Dermis blood vessel endothelial cell (primary cell): ENCODE measurements around the gene MMP23B. TPM values are rescaled to one million over a fixed set of nuclear protein-coding genes. Genes with fewer than 3 reads are reported as not detected.
"Not testable (repeated sequence)": the region's sequence is repeated elsewhere in the genome, so short reads cannot be mapped to it uniquely, and the experiment has no call there.

Source experiments
- DNase-seq: peaks from one replicate; pipeline ENCODE4 v3.0.0; 2010
- total RNA-seq: library from RNA; depleted of rRNA; stranded (reverse); fragments of >200 nt; gene quantifications from 2 replicates; pipeline ENCODE4 v1.2.3, GENCODE V29; 2014

Gene MMP23B
- total RNA-seq, 1 donor from 2014 or later: not detected

DNA sequence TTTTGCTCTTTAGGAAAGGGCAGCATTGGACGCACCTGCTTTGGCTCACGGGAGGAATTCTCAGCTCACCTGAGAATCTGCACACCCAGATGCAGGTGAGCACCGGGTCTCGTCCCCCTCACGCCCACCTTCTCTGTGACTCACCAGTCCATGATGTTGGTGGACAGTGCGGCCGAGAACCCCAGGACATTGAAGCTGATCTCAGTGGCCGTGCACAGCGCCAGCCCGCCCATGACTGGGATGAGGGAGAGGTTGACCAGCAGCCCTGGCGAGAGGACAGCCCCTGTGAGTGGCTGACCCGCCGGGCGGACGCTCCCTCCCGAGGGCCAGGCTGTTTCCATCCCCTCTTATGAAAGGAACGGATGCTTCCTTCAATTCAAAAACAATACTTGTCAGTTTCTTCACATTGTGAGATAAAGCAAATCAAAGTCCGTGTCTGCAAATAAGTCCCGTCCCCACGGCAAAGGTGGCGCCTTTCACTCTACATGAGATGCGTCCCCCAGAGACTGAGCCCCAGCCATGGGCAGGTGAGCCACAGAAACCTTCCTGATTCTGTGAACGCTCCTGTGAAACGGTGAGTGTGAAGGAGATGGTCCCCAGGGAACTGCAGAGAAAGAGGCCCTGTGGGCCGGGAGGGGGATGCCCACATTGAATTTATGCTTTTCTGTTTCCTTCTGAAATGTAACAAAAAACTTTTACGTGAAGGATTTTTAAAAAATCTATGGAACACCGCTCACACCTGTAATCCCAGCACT lies 39.6 kb downstream of the MMP23B start:
- DNase-seq: no peak

GRCh38 chr1:1672181-1672965 lies 40.4 kb downstream of the MMP23B start:
- no peak for DNase-seq

GRCh38 chr1:1674806-1675205 lies 42.8 kb downstream of the MMP23B start:
- not testable (repeated sequence) for DNase-seq

GRCh38 chr1:1675218-1675617 lies 43.2 kb downstream of the MMP23B start:
- not testable (repeated sequence) for DNase-seq

GRCh38 chr1:1676087-1676486 lies 44.1 kb downstream of the MMP23B start:
- DNase-seq: not testable (repeated sequence)

DNA sequence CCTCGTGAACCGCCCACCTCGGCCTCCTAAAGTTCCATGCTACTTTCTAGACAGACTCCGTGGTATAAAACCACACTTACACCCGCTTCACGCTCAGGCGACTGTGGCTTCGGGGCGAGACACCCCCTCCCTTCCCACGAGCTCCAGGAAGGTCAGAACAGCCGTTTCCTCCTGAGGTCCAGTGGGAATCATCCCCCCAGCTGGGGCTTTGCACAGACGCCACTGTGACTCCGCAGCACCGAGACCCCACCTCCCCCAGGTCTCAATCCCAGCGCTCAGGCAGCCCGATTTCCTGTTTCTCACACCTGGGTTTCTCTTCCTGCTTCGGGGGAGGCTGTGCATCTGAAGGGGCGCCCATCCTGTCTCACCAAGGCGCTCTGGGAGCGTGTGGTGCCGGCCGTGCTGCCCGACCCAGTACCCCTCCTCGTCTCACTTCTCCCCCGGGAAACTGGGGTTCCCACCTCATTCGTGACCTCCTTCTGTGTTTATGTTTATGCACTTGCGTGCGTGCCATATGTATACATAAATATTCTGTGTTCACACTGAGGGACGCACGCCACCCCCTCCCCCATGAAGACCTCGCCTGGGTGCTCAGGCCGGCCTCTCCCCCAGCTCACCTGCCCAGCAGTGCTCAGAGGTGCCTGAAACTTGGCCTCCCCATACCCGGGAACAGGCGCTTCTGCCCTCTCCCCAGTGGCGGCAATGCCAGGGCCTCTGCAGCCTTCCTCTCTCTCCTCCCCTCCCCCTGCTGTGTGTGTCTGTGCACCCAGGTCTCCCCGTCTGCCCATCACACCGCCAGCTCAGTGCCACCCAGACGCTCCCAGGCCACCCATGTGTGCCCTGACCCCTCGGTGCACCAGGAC lies 46.0 kb downstream of the MMP23B start:
- DNase-seq: peak; percentile 56

- DNase-seq: peak; percentile 48
Measured at GRCh38 chr1:1678581-1679380, 46.8 kb downstream of the MMP23B start.

DNA sequence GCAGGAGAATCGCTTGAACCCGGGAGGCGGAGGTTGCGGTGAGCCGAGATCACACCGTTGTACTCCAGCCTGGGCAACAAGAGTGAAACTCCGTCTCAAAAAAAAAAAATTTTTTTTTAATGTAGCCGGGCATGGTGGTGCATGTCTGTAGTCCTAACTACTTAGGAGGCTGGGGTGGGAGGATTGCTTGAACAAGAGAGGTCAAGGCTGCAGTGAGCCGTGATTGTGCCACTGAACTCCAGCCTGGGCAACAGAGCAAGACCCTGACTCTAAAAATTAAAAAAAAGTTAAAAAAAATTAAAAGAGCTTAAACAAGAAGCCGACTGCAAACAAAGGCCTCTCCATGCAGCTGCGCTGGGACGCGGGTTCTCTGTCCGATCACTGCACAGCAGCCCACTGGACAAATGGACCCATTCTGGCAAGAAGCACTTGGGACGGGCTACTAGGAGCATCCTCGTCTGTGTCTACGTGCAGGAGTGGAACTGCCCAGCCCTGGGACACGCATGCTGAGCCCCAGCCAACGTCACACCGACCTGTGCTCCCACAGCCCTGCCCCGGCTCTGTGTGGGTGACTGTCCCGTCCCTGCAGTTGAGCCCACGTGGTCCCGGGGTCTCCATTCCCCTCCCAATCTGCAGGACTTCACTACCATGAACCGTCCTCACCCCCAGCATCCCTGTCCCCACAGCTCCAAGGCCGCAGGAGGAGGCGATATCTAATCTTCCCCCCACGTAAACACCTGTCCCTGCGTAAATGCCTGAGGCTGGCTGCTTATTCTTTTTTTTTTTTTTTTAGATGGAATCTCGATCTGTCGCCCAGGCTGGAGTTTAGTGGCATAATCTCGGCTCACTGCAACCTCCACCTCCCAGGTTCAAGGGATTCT lies 48.3 kb downstream of the MMP23B start:
- no peak for DNase-seq

DNA sequence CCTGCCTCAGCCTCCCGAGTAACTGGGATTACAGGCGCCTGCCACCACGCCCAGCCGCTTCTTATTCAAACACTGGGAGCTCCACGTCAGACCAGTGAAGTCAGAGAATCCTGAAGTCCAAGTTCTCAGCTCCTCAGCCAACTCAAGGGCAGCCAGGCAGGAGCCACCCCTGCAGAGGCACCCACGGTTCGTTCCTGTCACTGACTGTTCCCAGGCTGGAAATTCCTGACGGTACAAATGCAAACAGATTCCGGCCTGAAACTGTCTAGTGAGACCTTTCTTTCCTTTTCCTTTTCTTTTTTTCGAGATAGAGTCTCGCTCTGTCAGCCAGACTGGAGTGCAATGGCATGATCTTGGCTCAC lies 48.9 kb downstream of the MMP23B start:
- DNase-seq: no peak

GRCh38 chr1:1683104-1683905 lies 51.3 kb downstream of the MMP23B start:
- DNase-seq: no peak

Other genes with a start within 250 kb of the MMP23B start
- 71.1 and 183 TPM in 2 replicates for gene CCNL2, start 232.8 kb upstream of the MMP23B start, total RNA-seq
- gene MRPL20, start 224.9 kb upstream of the MMP23B start, total RNA-seq: 98.2 and 102 TPM in 2 replicates
- 0.28 and 0.51 TPM in 2 replicates for gene ANKRD65, start 210.9 kb upstream of the MMP23B start, total RNA-seq
- 12.7 and 45.3 TPM in 2 replicates for gene VWA1, start 196.5 kb upstream of the MMP23B start, total RNA-seq
- gene ATAD3C, start 182.5 kb upstream of the MMP23B start, total RNA-seq: 0.17 and 1.5 TPM in 2 replicates
- gene ATAD3B, start 160.4 kb upstream of the MMP23B start, total RNA-seq: 15.0 and 21.7 TPM in 2 replicates
- 29.3 and 59.4 TPM in 2 replicates for gene ATAD3A, start 120.0 kb upstream of the MMP23B start, total RNA-seq
- 1.7 and 2.6 TPM in 2 replicates for gene TMEM240, start 91.5 kb upstream of the MMP23B start, total RNA-seq
- gene SSU72, start 57.3 kb upstream of the MMP23B start, total RNA-seq: 87.1 and 128 TPM in 2 replicates
- gene FNDC10, start 32.0 kb upstream of the MMP23B start, total RNA-seq: 0.68 and 1.4 TPM in 2 replicates
- gene MIB2, start 16.7 kb upstream of the MMP23B start, total RNA-seq: 49.2 and 71.0 TPM in 2 replicates
- 12.3 and 13.2 TPM in 2 replicates for gene CDK11B, start 26.8 kb downstream of the MMP23B start, total RNA-seq
- gene SLC35E2B, start 60.6 kb downstream of the MMP23B start, total RNA-seq: 25.2 and 32.8 TPM in 2 replicates
- 8.5 and 11.7 TPM in 2 replicates for gene CDK11A, start 92.2 kb downstream of the MMP23B start, total RNA-seq
- 44.6 and 52.1 TPM in 2 replicates for gene NADK, start 146.3 kb downstream of the MMP23B start, total RNA-seq